HG02943 (cell line): ENCODE results near the gene IQCM.
"Not testable (repeated sequence)": the region's sequence is repeated elsewhere in the genome, so short reads cannot be mapped to it uniquely, and the experiment has no call there.

Source experiments
- ATAC-seq: cut with Tn5 transposase; IDR thresholded peaks from one replicate; pipeline ENCODE4 v1.9.1; 2021; ENCODE audit warnings: mild to moderate bottlenecking, low read depth, moderate library complexity; ENCODE audit not compliant: unreplicated experiment

The IQCM gene

DNA sequence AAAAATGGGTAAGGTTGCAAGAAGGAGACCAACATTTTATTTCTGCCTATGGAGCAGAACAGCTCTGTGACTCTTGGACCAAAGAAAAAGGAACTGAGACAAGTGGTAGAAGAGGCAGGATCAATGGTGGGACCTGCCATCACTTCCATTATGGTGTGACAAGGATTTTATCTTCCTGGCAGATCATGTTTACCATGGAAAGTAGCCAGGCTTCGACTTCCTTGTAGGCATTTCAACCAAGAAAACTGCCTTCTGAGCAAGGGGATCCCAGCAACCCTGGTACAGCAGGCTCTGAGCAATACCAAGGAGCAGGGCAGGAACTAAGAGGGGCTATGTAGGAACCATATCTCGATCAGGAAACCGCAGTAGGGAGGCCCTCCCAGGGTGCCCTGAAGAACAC, 317.4 kb downstream of the IQCM start:
- no peak for ATAC-seq

DNA sequence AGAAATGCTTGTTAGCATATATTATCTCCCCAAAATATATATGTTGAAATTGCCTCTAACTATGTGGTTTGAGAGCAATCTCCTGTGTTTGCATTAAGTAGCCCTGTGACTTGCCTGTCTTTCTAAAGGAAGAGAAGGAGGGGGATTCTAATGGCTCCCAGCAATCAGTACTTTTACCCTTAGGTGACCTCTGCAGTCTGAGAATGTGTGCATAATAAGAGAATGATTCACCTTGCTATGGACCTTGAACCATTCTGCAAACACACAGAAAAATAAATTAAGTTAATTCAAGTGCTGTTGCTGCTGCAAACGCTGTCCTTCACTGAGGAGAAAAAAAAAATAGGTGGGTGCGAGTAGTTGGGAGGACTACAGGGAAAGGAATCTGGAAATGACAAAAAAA, 322.2 kb downstream of the IQCM start:
- no peak for ATAC-seq

GRCh38 chr4:149489321-149489720, 326.3 kb downstream of the IQCM start:
- no peak for ATAC-seq

DNA sequence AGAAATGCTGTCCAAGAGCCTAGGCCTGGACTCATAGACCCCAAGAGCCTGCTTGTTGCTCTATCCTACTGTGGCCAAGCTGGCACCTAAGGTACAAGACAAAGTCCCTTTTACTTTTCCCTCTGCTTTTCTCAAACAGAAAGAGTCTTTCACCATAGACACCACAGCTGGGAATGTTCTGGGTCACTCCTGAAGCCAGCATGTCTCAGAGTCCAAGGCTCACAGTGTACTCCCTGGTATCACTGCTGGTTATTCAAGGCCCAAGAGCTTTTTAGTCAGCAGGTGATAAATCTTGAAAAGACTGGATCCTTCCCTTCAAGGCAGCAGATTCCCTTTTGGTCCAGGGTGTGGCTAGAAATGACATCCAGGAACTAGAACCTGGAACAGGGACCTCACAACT, 328.8 kb downstream of the IQCM start:
- no peak for ATAC-seq

- not testable (repeated sequence) for ATAC-seq
Measured at GRCh38 chr4:149468669-149469068, 347.0 kb downstream of the IQCM start.

GRCh38 chr4:149466446-149466845, 349.2 kb downstream of the IQCM start:
- ATAC-seq = no peak

DNA sequence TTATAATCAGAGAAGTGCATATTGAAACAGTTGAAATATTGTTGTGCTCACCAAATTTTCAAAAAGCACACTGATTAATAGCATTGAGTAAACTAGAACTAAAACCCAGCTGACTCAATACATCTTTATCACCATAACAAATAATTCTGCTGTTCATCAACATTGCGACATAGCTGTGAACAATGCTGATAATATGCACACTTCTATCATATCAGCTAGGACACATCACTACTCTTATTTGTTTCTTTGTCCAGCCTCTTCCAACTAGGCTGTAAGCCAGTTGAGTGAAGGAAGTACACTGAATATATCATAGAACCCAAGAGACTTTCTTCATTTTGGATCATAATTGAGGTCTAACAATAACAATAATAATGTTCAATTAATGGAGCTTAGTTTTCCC, 349.7 kb downstream of the IQCM start:
- ATAC-seq = no peak

DNA sequence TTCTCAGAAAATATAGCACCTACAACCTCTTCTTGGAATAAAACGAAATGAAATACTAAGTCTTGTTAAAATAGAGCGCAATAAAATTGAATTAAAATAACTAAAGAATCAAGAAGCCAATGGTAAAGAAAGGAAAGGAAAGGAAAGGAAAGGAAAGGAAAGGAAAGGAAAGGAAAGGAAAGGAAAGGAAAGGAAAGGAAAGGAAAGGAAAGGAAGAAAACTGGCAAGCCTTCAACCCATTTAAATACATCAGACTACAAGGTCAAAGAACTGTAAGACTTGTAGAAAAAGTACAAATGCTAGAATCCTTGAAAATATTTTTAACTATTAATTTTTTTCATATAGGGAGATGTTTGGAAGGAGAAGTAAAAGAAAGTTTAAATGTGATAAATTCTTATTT, 372.1 kb downstream of the IQCM start:
- ATAC-seq = no peak

GRCh38 chr4:149441338-149441737, 374.3 kb downstream of the IQCM start:
- no peak for ATAC-seq

- ATAC-seq = no peak
Measured at GRCh38 chr4:149426461-149426860, 389.2 kb downstream of the IQCM start.

DNA sequence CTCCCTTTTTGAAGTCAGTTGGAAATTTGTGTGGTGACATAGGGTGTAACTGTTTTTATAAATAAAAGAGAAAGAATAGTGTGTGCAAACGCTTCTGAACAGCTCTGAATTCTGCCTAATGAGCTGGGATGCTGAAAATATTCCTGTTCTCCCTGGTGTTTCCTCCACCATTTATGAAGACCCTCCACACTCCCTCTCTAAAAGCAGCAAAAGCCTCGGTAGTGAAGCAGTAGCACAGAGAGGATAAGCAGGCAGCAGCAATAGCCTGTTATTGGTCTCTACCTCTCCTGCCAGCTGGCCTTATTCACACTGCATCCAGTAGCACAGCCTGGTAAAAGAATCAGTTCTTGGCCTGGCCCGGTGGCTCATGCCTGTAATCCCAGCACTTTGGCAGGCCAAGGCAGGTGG, 406.1 kb downstream of the IQCM start:
- no peak for ATAC-seq

GRCh38 chr4:149409146-149409545, 406.5 kb downstream of the IQCM start:
- no peak for ATAC-seq

DNA sequence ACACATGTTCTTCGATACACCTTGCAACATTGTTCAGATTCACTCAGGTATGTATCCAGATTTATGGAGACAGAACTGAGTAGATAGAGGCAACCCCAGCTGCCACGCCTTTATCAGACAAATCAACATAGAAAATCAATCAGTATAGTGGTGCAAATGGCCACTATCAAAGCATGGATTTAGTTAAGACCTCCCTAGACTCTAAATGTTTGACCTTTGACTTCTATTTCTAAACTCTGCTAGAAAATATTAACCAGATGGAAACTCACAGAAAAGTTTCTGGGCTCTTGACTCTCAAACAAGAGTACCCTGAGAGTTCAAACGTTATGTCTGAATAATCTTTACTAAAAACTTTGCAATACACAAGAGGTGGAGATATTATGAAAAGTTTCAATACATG, 411.5 kb downstream of the IQCM start:
- ATAC-seq = no peak

DNA sequence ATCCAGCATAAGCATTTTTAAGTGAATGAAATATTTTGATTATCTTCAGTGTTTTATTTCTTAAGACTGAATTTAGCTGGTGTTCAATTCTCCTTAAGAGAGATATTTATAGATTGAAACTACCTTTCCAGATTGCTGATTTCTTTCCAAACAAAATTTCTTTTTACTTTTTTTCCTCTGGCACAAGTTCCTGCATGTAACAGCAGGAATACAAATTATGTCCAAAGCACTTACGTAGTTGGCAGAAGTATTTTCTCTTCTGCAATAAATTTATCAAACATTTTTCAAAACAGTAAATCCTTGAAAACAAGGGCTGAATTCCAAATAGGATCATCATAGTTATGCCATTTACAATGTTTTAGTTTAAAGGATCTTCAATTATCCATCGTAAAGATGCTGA, 412.6 kb downstream of the IQCM start:
- no peak for ATAC-seq

GRCh38 chr4:149398993-149399392, 416.6 kb downstream of the IQCM start:
- no peak for ATAC-seq

GRCh38 chr4:149370785-149371420, 444.7 kb downstream of the IQCM start:
- ATAC-seq = no peak

DNA sequence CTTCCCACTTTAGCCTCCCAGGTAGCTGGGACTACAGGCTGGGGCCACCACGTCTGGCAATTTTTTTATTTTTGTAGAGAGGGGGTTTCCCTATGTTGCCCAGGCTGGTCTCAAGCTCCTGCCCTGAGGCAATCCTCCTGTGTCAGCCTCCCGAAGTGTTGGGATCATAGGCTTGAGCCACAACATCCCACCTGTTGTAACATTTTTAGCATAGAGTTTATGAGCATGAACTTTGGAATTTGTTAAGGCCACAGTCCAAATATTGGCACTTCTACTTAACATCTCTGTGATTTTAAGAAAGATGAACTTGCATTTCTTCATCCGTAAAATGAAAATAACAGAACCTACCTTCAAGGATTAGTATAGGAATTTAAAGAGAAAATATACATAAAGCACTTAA, 445.6 kb downstream of the IQCM start:
- ATAC-seq = no peak

- no peak for ATAC-seq
Measured at GRCh38 chr4:149353241-149353640, 462.4 kb downstream of the IQCM start.

DNA sequence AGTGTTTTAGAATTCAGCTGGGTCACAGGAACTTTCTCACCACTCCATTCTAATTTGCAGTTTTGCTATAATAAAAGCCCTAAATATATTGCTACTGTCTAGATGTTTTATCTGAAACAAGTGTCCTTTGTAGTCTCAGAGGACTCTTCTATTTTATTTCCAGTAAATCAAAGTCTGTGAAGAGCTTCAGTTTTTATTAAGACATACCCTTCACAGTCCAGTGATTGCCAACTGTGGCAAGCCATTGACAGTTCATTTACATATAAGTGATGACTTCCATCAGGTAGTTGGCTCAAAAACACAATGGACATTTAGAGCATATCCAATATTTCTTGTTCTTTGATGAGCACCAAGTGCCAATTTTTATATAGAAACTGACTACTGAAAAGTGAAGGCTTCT, 466.1 kb downstream of the IQCM start:
- no peak for ATAC-seq

DNA sequence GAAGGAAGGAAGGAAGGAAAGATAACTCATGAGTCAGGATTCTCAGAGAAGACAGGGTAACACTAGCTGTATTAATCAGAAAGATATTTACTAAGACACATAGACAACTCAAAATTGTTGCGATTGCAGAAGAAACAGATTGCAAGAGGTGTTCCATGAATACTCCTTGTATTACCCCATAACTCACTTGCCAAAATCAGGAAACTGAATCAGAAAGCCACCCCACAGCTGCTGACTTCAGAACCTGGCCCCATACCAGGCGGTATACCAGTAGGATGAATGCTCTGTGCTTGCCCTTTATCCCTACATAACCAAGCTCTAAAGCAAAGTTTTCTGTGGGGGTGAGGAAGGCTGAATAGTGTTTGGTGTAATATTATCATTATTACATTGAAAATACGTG, 468.5 kb downstream of the IQCM start:
- no peak for ATAC-seq

GRCh38 chr4:149345424-149345823, 470.2 kb downstream of the IQCM start:
- ATAC-seq = no peak

DNA sequence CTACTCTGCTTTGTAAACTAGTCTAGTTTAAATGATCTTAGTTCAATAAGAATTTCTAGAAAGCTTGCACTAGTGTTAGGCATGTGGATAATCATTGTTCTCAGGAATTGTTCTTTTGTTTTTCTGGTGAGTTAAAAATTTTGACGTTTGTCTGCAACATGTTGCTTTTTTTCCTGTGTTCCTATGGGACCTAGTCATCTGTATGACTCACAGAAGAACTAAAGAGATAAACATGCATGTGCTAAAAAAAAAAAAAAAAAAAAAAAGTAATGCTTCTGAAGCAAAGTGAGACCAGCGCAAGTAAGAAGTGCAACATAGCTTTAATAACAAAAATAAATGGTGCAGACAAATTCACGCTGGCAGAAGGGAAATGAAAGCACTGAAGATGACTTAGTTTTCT, 471.2 kb downstream of the IQCM start:
- ATAC-seq = no peak

DNA sequence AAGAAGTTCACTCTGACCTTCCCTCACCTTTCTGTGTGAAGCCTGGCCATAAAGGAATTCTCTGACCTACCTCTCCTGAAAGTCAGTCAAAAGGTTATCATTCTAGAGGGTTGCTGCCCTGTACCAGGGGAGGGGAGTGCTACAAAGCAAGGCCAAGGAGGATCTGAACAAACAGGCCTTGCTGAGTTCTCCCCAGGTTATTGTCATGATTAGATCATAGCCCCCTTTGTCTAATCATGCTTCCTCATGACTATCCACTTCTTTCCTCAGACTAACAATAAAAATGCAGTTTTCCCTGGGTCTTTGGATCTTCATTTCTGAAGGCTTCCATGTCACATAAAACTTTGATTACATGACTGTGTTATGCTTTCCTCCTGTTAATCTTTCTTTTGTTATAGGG, 472.0 kb downstream of the IQCM start:
- ATAC-seq = no peak
